Measurements from ENCODE around the gene NAV2.

- TF ChIP-seq, protein P1, sequence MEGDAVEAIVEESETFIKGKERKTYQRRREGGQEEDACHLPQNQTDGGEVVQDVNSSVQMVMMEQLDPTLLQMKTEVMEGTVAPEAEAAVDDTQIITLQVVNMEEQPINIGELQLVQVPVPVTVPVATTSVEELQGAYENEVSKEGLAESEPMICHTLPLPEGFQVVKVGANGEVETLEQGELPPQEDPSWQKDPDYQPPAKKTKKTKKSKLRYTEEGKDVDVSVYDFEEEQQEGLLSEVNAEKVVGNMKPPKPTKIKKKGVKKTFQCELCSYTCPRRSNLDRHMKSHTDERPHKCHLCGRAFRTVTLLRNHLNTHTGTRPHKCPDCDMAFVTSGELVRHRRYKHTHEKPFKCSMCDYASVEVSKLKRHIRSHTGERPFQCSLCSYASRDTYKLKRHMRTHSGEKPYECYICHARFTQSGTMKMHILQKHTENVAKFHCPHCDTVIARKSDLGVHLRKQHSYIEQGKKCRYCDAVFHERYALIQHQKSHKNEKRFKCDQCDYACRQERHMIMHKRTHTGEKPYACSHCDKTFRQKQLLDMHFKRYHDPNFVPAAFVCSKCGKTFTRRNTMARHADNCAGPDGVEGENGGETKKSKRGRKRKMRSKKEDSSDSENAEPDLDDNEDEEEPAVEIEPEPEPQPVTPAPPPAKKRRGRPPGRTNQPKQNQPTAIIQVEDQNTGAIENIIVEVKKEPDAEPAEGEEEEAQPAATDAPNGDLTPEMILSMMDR (IDR thresholded peaks at IDR 0.05), result no peak
- no peak for TF ChIP-seq POLR2A (IDR thresholded peaks at IDR 0.05)
Measured at GRCh38 chr11:19939415-19939929, 226.8 kb downstream of the NAV2 start.
